ENCODE measurements around the gene UTS2B.

DNA sequence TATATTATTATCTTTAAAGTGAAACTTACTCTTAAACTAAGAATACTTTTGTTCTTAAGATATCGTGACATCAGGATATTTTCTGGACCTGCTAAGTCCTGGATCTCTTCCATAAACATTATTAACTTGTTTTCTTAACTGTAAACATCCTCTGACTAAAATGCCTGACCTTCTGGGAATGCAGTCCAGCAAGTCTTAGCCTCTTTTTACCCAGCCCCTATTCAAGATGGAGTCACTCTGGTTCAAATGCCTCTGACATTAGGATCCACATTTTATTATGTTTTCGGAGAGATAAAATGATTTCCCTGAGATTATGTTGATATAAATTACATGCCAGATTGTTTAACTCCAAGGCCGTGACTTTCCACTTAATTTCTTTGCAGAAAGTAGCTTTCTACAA is 93.7 kb downstream of the UTS2B start:
- TF ChIP-seq CTCF (IDR thresholded peaks at IDR 0.05): no peak
- no peak for TF ChIP-seq POLR2A (IDR thresholded peaks at IDR 0.05)
